OCI-LY3 (cell line): ENCODE measurements around the gene RNF175.
A peak's percentile ranks its signal among the peaks of the same experiment; 100 is the strongest.

Source experiments
- H2AFZ ChIP-seq: fragments of 200-600, 300-600 bp; shearing (Covaris generic); 2 replicates; pipeline ENCODE4 v1.6.0; 2014; ENCODE audit warnings: antibody characterized with exemption, low read depth, low read length
- H3K27ac ChIP-seq: fragments of 200-600, 300-600 bp; sonication (generic); 2 replicates; pipeline ENCODE4 v1.5.1; 2014; ENCODE audit warnings: mild to moderate bottlenecking, low read length, moderate library complexity, mixed read lengths
- H3K27me3 ChIP-seq: fragments of 200-600, 300-600 bp; sonication (generic); 2 replicates; pipeline ENCODE4 v1.6.1; 2014; ENCODE audit warnings: low read depth, low read length, mixed read lengths
- H3K36me3 ChIP-seq: fragments of 200-600, 300-600 bp; sonication (generic); replicated peaks from 2 replicates; pipeline ENCODE3; 2014; ENCODE audit warnings: low read depth, low read length, mixed read lengths
- H3K4me1 ChIP-seq: fragments of 300-600, 200-600 bp; sonication (generic); 2 replicates; pipeline ENCODE4 v1.6.1; 2014; ENCODE audit warnings: low read length, mixed read lengths
- H3K4me2 ChIP-seq: fragments of 200-600, 300-600 bp; sonication (generic); 2 replicates; pipeline ENCODE4 v1.6.1; 2014; ENCODE audit warnings: low read length, mixed read lengths
- H3K4me3 ChIP-seq: fragments of 300-600, 200-600 bp; sonication (generic); 2 replicates; pipeline ENCODE4 v1.5.1; 2014; ENCODE audit warnings: antibody characterized with exemption, mild to moderate bottlenecking, low read length, moderate library complexity
- H3K79me2 ChIP-seq: fragments of 300-600, 200-600 bp; shearing (Covaris generic); 2 replicates; pipeline ENCODE4 v1.6.1; 2014; ENCODE audit warnings: mild to moderate bottlenecking, low read length, mixed read lengths
- H3K9ac ChIP-seq: fragments of 300-600, 200-600 bp; shearing (Covaris generic); 2 replicates; pipeline ENCODE4 v1.6.0; 2014; ENCODE audit warnings: mild to moderate bottlenecking, low read length, moderate library complexity
- H3K9me3 ChIP-seq: fragments of 200-600, 300-600 bp; shearing (Covaris generic); 2 replicates; pipeline ENCODE4 v1.6.1; 2014; ENCODE audit warnings: low read length, mixed read lengths; ENCODE audit not compliant: insufficient read depth
- H4K20me1 ChIP-seq: fragments of 200-600, 300-600 bp; sonication (generic); 2 replicates; pipeline ENCODE4 v1.6.1; 2016; ENCODE audit warnings: low read length, mixed read lengths; ENCODE audit not compliant: insufficient read depth
- EZH2phosphoT487 ChIP-seq: fragments of 200-600 bp; shearing (Covaris generic); IDR thresholded peaks from 2 replicates; pipeline ENCODE4 v1.6.1; 2018; ENCODE audit warnings: antibody characterized with exemption, mixed run types, low read depth
- TF ChIP-seq, protein P1 (sequence below): fragments of 200-600, 300-600 bp; sonication (generic); IDR thresholded peaks from 2 replicates; pipeline ENCODE4 v1.5.1; 2014; ENCODE audit warnings: antibody characterized with exemption, low read length, low read depth

Gene RNF175

GRCh38 chr4:153804722-153805121 lies 44.9 kb upstream of the RNF175 start:
- H4K20me1 ChIP-seq: no peaks in the 10 kb centered on the region
- no peak overlapping the region for H3K4me2 ChIP-seq
- H3K27me3 ChIP-seq: no peaks in the 10 kb centered on the region
- H3K9ac ChIP-seq: no peak overlapping the region
- no peak overlapping the region for H2AFZ ChIP-seq
- H3K36me3 ChIP-seq: no peaks in the 10 kb centered on the region
- TF ChIP-seq EZH2phosphoT487: no peak
- TF ChIP-seq, protein P1, sequence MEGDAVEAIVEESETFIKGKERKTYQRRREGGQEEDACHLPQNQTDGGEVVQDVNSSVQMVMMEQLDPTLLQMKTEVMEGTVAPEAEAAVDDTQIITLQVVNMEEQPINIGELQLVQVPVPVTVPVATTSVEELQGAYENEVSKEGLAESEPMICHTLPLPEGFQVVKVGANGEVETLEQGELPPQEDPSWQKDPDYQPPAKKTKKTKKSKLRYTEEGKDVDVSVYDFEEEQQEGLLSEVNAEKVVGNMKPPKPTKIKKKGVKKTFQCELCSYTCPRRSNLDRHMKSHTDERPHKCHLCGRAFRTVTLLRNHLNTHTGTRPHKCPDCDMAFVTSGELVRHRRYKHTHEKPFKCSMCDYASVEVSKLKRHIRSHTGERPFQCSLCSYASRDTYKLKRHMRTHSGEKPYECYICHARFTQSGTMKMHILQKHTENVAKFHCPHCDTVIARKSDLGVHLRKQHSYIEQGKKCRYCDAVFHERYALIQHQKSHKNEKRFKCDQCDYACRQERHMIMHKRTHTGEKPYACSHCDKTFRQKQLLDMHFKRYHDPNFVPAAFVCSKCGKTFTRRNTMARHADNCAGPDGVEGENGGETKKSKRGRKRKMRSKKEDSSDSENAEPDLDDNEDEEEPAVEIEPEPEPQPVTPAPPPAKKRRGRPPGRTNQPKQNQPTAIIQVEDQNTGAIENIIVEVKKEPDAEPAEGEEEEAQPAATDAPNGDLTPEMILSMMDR: no peak
- no peak overlapping the region for H3K27ac ChIP-seq
- H3K4me1 ChIP-seq: peaks cover 10% of the 10 kb centered on the region
- no peak overlapping the region for H3K4me3 ChIP-seq
- H3K9me3 ChIP-seq: no peaks in the 10 kb centered on the region
- H3K79me2 ChIP-seq: no peaks in the 10 kb centered on the region

DNA sequence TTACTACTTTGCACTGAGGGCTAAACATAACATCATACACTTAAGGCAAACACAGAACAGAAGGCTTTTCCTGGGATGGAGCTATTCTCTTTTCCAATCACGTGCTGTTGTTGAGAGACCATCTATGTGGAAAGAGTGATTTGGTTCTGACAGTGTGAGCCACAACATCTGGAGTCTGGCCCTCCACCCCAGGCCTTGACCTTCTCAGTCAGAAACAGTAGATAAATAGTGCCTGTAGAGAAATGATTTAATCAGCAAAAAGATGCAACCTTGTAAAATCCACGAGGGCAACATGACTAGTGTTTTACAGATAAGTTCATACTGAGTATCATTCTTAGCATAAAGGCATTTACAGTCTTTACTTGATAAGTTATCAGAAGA lies 39.9 kb upstream of the RNF175 start:
- no peaks in the 10 kb centered on the region for H3K27me3 ChIP-seq
- no peak overlapping the region for H2AFZ ChIP-seq
- no peak overlapping the region for H3K4me3 ChIP-seq
- peaks cover 14% of the 10 kb centered on the region for H3K4me1 ChIP-seq
- no peak for TF ChIP-seq EZH2phosphoT487
- TF ChIP-seq, protein P1: no peak
- H3K79me2 ChIP-seq: no peaks in the 10 kb centered on the region
- no peaks in the 10 kb centered on the region for H3K9me3 ChIP-seq
- H3K9ac ChIP-seq: no peak overlapping the region
- H3K36me3 ChIP-seq: no peaks in the 10 kb centered on the region
- H4K20me1 ChIP-seq: no peaks in the 10 kb centered on the region
- no peak overlapping the region for H3K4me2 ChIP-seq
- H3K27ac ChIP-seq: no peak overlapping the region

- H4K20me1 ChIP-seq: no peaks in the 10 kb centered on the region
- H3K4me3 ChIP-seq: no peak overlapping the region
- H3K4me2 ChIP-seq: peak overlapping the region; percentile 17; the same call in 1 of the 2 replicates
- H3K9ac ChIP-seq: no peak overlapping the region
- no peaks in the 10 kb centered on the region for H3K27me3 ChIP-seq
- H2AFZ ChIP-seq: no peak overlapping the region
- no peaks in the 10 kb centered on the region for H3K79me2 ChIP-seq
- no peaks in the 10 kb centered on the region for H3K9me3 ChIP-seq
- H3K36me3 ChIP-seq: no peaks in the 10 kb centered on the region
- TF ChIP-seq EZH2phosphoT487: no peak
- TF ChIP-seq, protein P1: no peak
- H3K27ac ChIP-seq: no peak overlapping the region
- peaks cover 14% of the 10 kb centered on the region for H3K4me1 ChIP-seq
Measured at GRCh38 chr4:153798901-153799693, 39.3 kb upstream of the RNF175 start.

DNA sequence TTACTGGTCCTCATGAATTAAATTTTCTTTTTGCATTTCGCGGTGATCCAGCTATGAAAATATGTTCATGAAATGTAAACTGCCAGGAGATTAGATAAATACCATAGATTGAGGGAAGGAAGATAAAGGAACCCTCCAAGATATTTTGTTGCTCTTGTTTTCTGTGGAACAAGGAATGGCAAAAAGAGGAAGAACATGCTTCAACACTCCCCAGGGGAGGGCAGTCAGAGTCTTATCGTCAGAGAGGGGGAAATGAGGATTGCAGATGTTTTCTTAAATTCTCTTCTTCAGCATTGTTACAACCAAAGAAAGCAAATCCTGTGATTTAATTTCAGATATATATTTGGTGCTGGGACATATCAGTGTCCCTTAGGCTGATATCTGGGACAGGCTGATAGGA lies 38.6 kb upstream of the RNF175 start:
- no peaks in the 10 kb centered on the region for H4K20me1 ChIP-seq

More for the DNA sequence above, 38.6 kb upstream of the RNF175 start:
- no peaks in the 10 kb centered on the region for H3K36me3 ChIP-seq
- H3K27me3 ChIP-seq: no peaks in the 10 kb centered on the region
- H3K4me1 ChIP-seq: peaks cover 14% of the 10 kb centered on the region
- no peak overlapping the region for H3K9ac ChIP-seq
- H3K79me2 ChIP-seq: no peaks in the 10 kb centered on the region
- TF ChIP-seq, protein P1: peak; percentile 72
- TF ChIP-seq EZH2phosphoT487: no peak
- no peak overlapping the region for H3K27ac ChIP-seq
- H3K4me3 ChIP-seq: no peak overlapping the region
- no peak overlapping the region for H2AFZ ChIP-seq
- peak overlapping the region; percentile 17; the same call in 1 of the 2 replicates for H3K4me2 ChIP-seq
- H3K9me3 ChIP-seq: no peaks in the 10 kb centered on the region
